Neural progenitor cell (in vitro differentiated cells): ENCODE data around the gene H6PD. TPM values are rescaled to one million over a fixed set of nuclear protein-coding genes. Genes with fewer than 3 reads are reported as not detected.
A peak's percentile ranks its signal among the peaks of the same experiment; 100 is the strongest.

Experiments
- DNase-seq: peaks from one replicate; pipeline ENCODE4 v3.0.0-alpha.2; 2016; ENCODE audit warnings: low spot score
- H2AFZ ChIP-seq: fragments of 200-600 bp; sonication (generic); replicated peaks from 2 replicates; pipeline ENCODE4 v1.6.1; 2016; ENCODE audit warnings: antibody characterized with exemption
- H3F3A ChIP-seq: fragments of 200-600 bp; sonication (generic); 2 replicates; pipeline ENCODE4 v1.6.1; 2016; ENCODE audit warnings: antibody characterized with exemption, low read depth
- H3K27ac ChIP-seq: fragments of 200-600 bp; sonication (generic); 2 replicates; pipeline ENCODE4 v1.5.1; 2016; ENCODE audit warnings: mild to moderate bottlenecking
- H3K27me3 ChIP-seq: fragments of 200-600 bp; sonication (generic); 2 replicates; pipeline ENCODE4 v1.6.1; 2016; ENCODE audit warnings: mild to moderate bottlenecking, moderate library complexity
- H3K36me3 ChIP-seq: fragments of 200-600 bp; sonication (generic); 2 replicates; pipeline ENCODE4 v1.5.1; 2016
- H3K4me1 ChIP-seq: fragments of 200-600 bp; sonication (generic); 2 replicates; pipeline ENCODE4 v1.6.1; 2016; ENCODE audit warnings: mixed run types
- H3K4me2 ChIP-seq: fragments of 200-600 bp; sonication (generic); 2 replicates; pipeline ENCODE4 v1.6.1; 2016
- H3K4me3 ChIP-seq: fragments of 200-600 bp; sonication (generic); 2 replicates; pipeline ENCODE4 v1.5.1; 2016
- H3K79me2 ChIP-seq: fragments of 200-600 bp; sonication (generic); 2 replicates; pipeline ENCODE4 v1.6.1; 2016; ENCODE audit warnings: low read depth
- H3K9ac ChIP-seq: fragments of 200-600 bp; sonication (generic); 2 replicates; pipeline ENCODE4 v1.6.1; 2016
- H3K9me3 ChIP-seq: fragments of 200-600 bp; sonication (generic); 2 replicates; pipeline ENCODE4 v1.5.1; 2016; ENCODE audit warnings: low read depth
- H4K20me1 ChIP-seq: fragments of 200-600 bp; sonication (generic); 2 replicates; pipeline ENCODE4 v1.6.1; 2016; ENCODE audit warnings: low read depth
- H3K27ac Mint-ChIP-seq: 3 replicates; pipeline ENCODE4 v1.8.0; 2021; ENCODE audit warnings: mixed read lengths
- H3K27me3 Mint-ChIP-seq: 2 replicates; pipeline ENCODE4 v1.8.0; 2022; ENCODE audit warnings: low read depth, mild to moderate bottlenecking, inconsistent platforms, moderate library complexity, mixed read lengths; ENCODE audit not compliant: insufficient read depth
- H3K36me3 Mint-ChIP-seq: 3 replicates; pipeline ENCODE4 v1.8.0; 2021; ENCODE audit warnings: mixed read lengths
- H3K4me1 Mint-ChIP-seq: 3 replicates; pipeline ENCODE4 v1.8.0; 2021; ENCODE audit warnings: mixed read lengths
- H3K4me3 Mint-ChIP-seq: 3 replicates; pipeline ENCODE4 v1.8.0; 2021; ENCODE audit warnings: mild to moderate bottlenecking, moderate library complexity, mixed read lengths
- H3K9me3 Mint-ChIP-seq: 3 replicates; pipeline ENCODE4 v1.8.0; 2020; ENCODE audit warnings: mixed read lengths
- EZH2 ChIP-seq: fragments of 200-600 bp; sonication (generic); IDR thresholded peaks from 2 replicates; pipeline ENCODE4 v1.6.1; 2017; ENCODE audit warnings: antibody characterized with exemption, mild to moderate bottlenecking, moderate library complexity
- EZH2phosphoT487 ChIP-seq: fragments of 200-600 bp; sonication (generic); IDR thresholded peaks from 2 replicates; pipeline ENCODE4 v1.6.1; 2017; ENCODE audit warnings: antibody characterized with exemption
- total RNA-seq: library from RNA; depleted of rRNA; stranded (reverse); fragments of >200 nt; gene quantifications from 2 replicates; pipeline ENCODE4 v1.2.3, GENCODE V29; 2015; ENCODE audit warnings: low replicate concordance
- TF ChIP-seq, protein P1 (sequence below): fragments of 200-600 bp; sonication (generic); IDR thresholded peaks from 2 replicates; pipeline ENCODE4 v1.5.1; 2017; ENCODE audit warnings: antibody characterized with exemption, mild to moderate bottlenecking

The H6PD gene
- total RNA-seq, 1 donor from 2014 or later = 6.0 TPM

DNA sequence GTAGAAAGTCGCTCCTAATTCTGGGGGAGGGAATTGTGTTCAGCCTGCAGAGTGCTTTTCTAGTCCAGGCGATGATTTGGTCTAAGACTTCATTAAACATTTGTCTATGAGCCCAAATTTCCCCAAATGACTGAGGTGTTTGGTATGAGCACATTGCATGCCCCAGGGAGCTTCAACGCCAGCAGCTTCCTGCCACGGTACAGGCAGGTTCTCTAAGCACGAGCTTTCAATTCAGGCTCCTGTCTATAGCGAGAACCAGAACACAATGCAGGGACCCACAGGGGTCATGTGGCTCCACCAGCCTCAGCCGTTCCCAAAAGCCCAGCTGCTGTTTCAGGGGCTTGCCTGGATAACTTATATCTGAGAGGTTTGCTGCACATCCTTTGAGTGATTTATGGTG lies 34.1 kb upstream of the H6PD start:
- H3K36me3 Mint-ChIP-seq = no peaks in the 10 kb centered on the region
- Histone ChIP-seq H3K27ac (no peak overlapping the region), H3K9ac (no peak overlapping the region)

DNA sequence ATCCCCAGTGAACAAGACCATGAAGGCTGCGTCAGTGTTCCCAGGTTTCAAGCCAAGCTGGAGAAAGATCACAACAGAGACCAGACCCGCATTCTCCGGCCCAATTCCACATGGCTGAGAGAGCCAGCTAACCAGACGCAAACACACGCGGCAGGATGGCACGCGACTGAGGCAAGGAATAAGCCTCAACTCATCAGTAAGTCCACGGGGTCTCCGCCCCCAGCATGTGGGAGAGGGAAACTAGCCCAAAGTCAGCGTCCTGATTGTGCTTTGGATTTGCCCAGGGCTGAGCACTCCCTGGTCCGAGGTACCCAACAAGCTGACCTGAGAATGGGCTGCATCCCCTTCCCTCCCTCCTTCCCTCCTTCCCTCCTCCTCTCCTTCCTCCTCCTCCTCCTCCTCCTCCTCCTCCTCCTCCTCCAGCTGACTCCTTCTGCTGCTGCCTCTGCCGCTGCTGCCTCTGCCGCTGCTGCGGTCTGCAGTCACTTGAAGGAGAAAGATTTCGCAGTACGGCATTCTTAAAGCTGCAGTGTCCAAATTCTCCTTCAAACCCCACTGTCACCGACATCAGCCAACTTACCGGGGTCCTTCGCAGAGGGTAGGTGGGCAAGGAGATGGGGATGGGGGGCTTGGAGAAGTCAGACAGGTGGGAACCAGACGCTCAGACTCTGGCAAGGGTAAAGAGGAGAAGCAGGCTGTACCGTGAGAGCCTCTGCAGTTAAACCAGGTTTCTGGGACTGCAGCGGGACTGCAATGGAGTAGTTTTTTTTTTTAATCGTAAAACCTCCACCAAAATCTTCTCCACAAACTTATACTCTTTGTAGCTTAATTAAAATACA lies 33.0 kb upstream of the H6PD start:
- Mint-ChIP-seq H3K36me3 (no peaks in the 10 kb centered on the region), H3K4me1 (peaks cover 36% of the 10 kb centered on the region), H3K4me3 (peak overlapping the region; percentile 79), H3K9me3 (no peaks in the 10 kb centered on the region), H3K27ac (no peak overlapping the region), H3K27me3 (peaks cover 74% of the 10 kb centered on the region)
- TF ChIP-seq, protein P1, sequence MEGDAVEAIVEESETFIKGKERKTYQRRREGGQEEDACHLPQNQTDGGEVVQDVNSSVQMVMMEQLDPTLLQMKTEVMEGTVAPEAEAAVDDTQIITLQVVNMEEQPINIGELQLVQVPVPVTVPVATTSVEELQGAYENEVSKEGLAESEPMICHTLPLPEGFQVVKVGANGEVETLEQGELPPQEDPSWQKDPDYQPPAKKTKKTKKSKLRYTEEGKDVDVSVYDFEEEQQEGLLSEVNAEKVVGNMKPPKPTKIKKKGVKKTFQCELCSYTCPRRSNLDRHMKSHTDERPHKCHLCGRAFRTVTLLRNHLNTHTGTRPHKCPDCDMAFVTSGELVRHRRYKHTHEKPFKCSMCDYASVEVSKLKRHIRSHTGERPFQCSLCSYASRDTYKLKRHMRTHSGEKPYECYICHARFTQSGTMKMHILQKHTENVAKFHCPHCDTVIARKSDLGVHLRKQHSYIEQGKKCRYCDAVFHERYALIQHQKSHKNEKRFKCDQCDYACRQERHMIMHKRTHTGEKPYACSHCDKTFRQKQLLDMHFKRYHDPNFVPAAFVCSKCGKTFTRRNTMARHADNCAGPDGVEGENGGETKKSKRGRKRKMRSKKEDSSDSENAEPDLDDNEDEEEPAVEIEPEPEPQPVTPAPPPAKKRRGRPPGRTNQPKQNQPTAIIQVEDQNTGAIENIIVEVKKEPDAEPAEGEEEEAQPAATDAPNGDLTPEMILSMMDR = no peak
- TF ChIP-seq EZH2phosphoT487 = no peak
- TF ChIP-seq EZH2 = no peak
- H3K9ac ChIP-seq = no peak overlapping the region
- H4K20me1 ChIP-seq = peaks cover 14% of the 10 kb centered on the region
- peaks cover 27% of the 10 kb centered on the region for H3K4me1 ChIP-seq
- peak overlapping the region; percentile 93 for H3K4me2 ChIP-seq
- peak; percentile 61 for DNase-seq
- peak overlapping the region; percentile 76 for H2AFZ ChIP-seq
- H3K79me2 ChIP-seq = no peaks in the 10 kb centered on the region
- H3K4me3 ChIP-seq = peak overlapping the region; percentile 50
- H3K36me3 ChIP-seq = no peaks in the 10 kb centered on the region
- H3K9me3 ChIP-seq = no peaks in the 10 kb centered on the region
- peaks cover 84% of the 10 kb centered on the region for H3K27me3 ChIP-seq
- peaks cover 29% of the 10 kb centered on the region for H3F3A ChIP-seq
- H3K27ac ChIP-seq = no peak overlapping the region

More for the DNA sequence above, 34.1 kb upstream of the H6PD start:
- Histone ChIP-seq H3K4me2 (peak overlapping the region; percentile 93), H3K4me1 (peaks cover 27% of the 10 kb centered on the region), H3K9me3 (no peaks in the 10 kb centered on the region), H3K4me3 (no peak overlapping the region), H3F3A (peaks cover 29% of the 10 kb centered on the region), H3K27me3 (peaks cover 86% of the 10 kb centered on the region), H3K79me2 (no peaks in the 10 kb centered on the region), H4K20me1 (peaks cover 14% of the 10 kb centered on the region), H3K36me3 (no peaks in the 10 kb centered on the region), H2AFZ (no peak overlapping the region)
- Mint-ChIP-seq H3K9me3 (no peaks in the 10 kb centered on the region), H3K27me3 (peaks cover 76% of the 10 kb centered on the region), H3K4me3 (peak overlapping the region; percentile 65), H3K27ac (no peak overlapping the region), H3K4me1 (peaks cover 46% of the 10 kb centered on the region)
- peak; percentile 71 for DNase-seq
- TF ChIP-seq, protein P1 = no peak
- TF ChIP-seq EZH2 = no peak
- TF ChIP-seq EZH2phosphoT487 = no peak

DNA sequence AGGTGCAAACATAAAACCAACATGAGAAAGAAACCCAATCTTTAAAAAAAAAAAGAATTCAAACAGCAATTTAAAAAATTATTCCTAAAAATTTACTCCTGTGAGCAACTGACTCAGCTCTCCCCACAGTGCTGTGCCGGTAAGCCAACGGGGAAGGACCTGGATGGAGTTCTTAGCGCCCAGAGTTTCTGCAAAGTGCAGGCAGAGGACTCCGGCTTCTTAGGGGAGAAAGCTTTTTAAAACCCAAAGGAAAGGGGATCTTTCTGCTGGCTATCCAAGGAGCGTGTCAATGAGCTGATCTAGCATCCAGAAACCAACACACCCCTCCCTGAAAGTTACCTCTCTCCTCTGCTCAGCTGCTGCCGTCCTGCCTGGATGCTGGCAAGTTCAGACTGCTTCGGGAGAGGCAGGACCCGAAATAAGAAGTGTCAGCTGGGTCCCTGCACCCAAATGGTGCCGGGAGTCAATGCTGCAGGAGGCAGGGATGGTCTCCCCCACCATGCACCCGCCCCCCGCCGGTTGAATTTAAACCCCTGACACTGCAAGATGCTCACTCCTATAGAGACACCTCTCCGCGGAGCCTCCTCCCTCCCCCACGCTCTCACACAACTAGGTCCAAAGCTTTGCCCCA lies 32.2 kb upstream of the H6PD start:
- no peaks in the 10 kb centered on the region for H3K36me3 ChIP-seq
- Mint-ChIP-seq H3K27ac (no peak overlapping the region), H3K36me3 (no peaks in the 10 kb centered on the region), H3K4me1 (peaks cover 32% of the 10 kb centered on the region), H3K27me3 (peaks cover 69% of the 10 kb centered on the region), H3K9me3 (no peaks in the 10 kb centered on the region), H3K4me3 (peak overlapping the region; percentile 79)
- H3K4me3 ChIP-seq = peak overlapping the region; percentile 50
- H3K79me2 ChIP-seq = no peaks in the 10 kb centered on the region
- H3K4me1 ChIP-seq = peaks cover 27% of the 10 kb centered on the region
- no peak for DNase-seq
- no peak overlapping the region for H3K27ac ChIP-seq
- H4K20me1 ChIP-seq = peaks cover 14% of the 10 kb centered on the region
- no peaks in the 10 kb centered on the region for H3K9me3 ChIP-seq
- peak overlapping the region; percentile 93 for H3K4me2 ChIP-seq
- H3K27me3 ChIP-seq = peaks cover 77% of the 10 kb centered on the region
- no peak overlapping the region for H3K9ac ChIP-seq
- peak overlapping the region; percentile 76 for H2AFZ ChIP-seq
- TF ChIP-seq, protein P1 = no peak
- peak; percentile 37 for TF ChIP-seq EZH2
- peaks cover 29% of the 10 kb centered on the region for H3F3A ChIP-seq
